Measurements from ENCODE around the gene METTL4.

DNA sequence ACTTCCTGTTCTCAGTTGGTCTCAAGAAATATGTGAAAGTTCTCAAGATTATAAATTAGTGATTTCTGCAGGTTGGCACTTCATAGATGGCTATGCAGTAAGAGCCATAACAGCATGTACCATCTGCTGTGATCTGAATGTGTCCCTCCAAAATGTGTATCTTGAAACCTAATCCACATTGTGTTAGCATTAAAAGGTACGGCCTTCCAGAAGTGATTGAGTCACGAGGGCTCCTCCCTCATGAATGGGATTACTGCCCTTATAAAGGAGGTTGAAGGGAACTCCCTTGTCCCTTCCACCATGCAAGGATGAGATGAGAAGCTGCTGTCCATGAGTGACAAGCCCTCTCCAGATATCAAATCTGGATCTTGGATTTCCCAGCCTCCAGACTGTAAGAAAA lies 45.0 kb downstream of the METTL4 start:
- no peak for TF ChIP-seq ELF4 (IDR thresholded peaks at IDR 0.05)
- TF ChIP-seq SP1 (IDR thresholded peaks at IDR 0.05), result no peak
- no peak for TF ChIP-seq FOXA1 (IDR thresholded peaks at IDR 0.05)
